Choroid plexus epithelial cell (primary cell): Measurements from ENCODE around the gene C19orf81.
"Not testable (repeated sequence)": the region's sequence is repeated elsewhere in the genome, so short reads cannot be mapped to it uniquely, and the experiment has no call there.

ENCODE experiments used
- DNase-seq: peaks from one replicate; pipeline ENCODE4 v3.0.0-alpha.2; 2010; ENCODE audit warnings: low read depth
- H3K4me3 ChIP-seq: 2 replicates; pipeline ENCODE4 v1.5.1; 2011; ENCODE audit warnings: low read depth, mild to moderate bottlenecking, control low read depth, low read length, moderate library complexity
- CTCF ChIP-seq: conservative IDR thresholded peaks from 2 replicates; pipeline ENCODE4 v1.5.1; 2011; ENCODE audit warnings: low read depth, mild to moderate bottlenecking, control low read depth, inconsistent platforms, low read length, moderate library complexity

Gene C19orf81

DNA sequence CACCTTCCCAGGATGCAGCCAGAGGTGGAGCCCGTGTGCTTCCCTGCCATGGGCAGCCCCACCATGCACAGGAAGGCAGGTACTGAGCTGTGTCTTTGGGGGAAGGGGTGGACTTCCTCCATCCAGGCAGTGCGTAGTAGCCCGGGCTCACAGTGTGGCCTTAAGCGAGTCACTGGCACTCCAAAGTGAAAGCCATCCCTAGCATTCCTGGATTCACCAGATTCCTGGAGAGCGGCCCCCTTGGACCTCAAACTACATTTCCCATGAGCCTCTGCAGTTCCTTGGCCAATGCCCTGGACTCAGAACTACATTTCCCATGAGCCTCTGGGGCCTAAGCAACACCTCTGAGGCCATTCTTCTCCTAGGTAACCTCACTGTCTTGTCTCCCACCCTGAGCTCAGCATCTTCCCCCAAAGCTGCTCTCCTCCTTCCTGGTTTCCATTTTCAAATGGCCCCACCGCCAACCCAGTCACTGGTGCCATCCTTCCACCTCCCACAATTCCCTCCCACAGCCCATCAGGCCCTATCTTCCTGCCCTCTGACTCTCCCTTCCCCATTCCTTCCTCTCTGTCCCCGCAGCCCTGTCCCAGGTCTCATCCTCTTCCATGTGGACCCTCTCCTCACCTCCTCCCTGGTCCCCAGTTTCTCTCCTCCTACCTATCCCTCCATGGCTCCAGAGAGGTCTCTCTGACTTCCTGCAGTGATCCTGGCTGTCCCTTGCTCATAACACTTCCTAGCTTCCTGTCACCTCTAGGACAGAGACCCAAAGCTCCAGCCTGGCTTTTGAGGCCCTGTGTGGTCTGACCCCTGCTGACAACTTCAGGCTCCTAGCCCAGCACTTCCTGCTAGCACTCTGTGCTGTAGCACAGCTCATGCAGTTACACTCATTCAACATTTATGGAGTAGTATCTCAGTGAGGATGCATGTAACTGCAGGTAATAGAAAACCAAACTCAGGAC, at the start of gene C19orf81:
Gene C19orf81 (plus strand): TSS at position 13 of the 959 bp plus-strand sequence. CDS start 0 bp downstream, at position 13.
- TF ChIP-seq CTCF = no peak
- no peak within 1 kb of the TSS for H3K4me3 ChIP-seq
- DNase-seq = no peak

GRCh38 chr19:50601407-50602088, 47.7 kb upstream of the C19orf81 start:
- DNase-seq = no peak
- TF ChIP-seq CTCF = no peak
- no peak overlapping the region for H3K4me3 ChIP-seq

- TF ChIP-seq CTCF = no peak
- no peak for DNase-seq
- H3K4me3 ChIP-seq = no peak overlapping the region
Measured at GRCh38 chr19:50602089-50602422, 47.2 kb upstream of the C19orf81 start.

GRCh38 chr19:50602496-50602895, 46.7 kb upstream of the C19orf81 start:
- DNase-seq = no peak
- no peak for TF ChIP-seq CTCF

DNA sequence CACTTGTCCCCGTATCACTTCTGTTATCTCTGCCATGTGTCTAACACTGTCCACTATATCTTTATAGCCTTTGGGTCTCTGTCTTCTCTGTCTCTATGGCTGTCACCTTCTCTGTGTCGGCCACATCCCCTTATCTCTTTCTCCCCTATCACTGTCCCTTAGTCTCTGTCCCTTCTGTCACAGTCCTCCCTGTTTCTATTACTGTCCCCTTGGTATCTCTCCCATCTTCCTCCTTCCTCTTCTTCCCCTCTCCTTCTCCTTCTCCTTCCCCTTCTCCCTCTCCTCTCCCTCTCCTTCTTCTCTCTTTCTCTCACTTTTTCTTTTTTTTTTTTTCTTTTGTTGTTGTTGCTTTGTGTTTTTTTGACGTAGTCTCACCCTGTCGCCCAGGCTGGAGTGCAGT, 46.3 kb upstream of the C19orf81 start:
- DNase-seq = no peak
- TF ChIP-seq CTCF = no peak
- no peak overlapping the region for H3K4me3 ChIP-seq

More at GRCh38 chr19:50602496-50602895, 46.7 kb upstream of the C19orf81 start:
- no peak overlapping the region for H3K4me3 ChIP-seq

DNA sequence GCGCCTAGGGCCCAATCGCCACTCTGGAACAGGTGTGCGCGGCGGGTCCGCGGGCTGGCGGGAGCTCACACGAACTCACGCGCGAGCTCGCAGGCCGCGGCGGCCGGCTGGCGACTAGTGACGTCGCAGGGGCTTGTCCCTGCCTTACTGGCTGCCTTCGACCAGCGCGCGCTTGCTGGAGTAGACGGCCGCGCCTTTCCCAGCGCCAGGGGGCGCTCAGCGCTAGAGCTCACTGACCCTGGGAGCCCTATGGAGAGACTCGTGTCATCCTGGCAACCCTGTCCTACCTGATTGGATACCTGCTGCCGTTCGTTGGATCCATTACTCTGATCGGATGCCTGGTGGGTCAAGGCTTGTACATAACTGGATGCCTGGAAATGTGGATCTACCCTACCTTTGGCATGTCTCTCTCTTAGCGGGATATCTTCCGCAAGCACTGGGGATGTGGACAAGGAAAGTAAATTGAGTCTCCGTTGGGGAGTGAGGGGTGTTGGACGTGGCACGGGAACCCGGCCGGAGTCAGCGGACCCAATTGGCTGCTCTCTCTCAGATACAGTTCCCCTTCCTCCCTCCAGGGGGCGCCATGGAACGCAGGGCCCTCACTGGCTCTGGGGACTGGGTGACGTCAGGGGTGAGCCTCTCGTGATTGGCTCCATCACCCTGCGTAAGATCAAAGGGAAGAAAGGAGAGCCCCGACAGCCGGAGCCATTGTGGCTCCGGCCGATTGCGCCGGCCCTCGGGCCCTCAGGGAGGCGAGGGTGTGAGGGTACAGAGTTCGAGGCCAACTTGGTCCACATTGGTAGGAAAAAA, 44.8 kb upstream of the C19orf81 start:
- DNase-seq, H3K4me3 ChIP-seq: not testable (repeated sequence)

- DNase-seq, H3K4me3 ChIP-seq: not testable (repeated sequence)
Measured at GRCh38 chr19:50606059-50606836, 43.0 kb upstream of the C19orf81 start.
